HL-60/S4 treated with retinoic acid at 250 ng/mL for 4 days and 3 days (cell line): ENCODE measurements around the gene DST.

Source experiments
- in situ Hi-C: fragments of 300-500 bp; cut with MboI; formaldehyde crosslinking; loops from 2 replicates; pipeline ENCODE4 v1.7.0; 2022; ENCODE audit warnings: low sequenced_read_pairs

The DST gene

DNA sequence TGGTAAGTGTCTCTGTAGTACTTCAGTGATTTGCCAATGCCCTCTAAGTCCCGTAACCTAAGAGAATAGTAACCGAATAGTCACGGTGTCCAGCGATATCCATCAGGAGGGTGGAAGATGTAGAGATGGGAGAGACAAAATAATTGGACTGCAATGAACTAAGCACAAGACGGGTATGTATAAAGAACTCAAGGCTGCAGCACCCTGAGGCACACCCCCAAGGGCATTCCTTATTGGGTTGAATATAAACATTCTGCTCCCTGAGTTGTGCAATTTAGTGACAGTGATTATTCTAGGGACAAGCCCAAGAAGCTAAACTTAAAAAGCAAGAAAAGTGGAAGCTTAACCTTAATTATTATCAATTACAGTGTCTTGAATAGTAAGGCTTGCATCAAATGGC, 14.6 kb downstream of the DST start:
- in situ Hi-C loops: loop anchor here (25.0 kb wide), 1 partner anchor 234 kb away; no protein-coding TSS in a partner anchor

DNA sequence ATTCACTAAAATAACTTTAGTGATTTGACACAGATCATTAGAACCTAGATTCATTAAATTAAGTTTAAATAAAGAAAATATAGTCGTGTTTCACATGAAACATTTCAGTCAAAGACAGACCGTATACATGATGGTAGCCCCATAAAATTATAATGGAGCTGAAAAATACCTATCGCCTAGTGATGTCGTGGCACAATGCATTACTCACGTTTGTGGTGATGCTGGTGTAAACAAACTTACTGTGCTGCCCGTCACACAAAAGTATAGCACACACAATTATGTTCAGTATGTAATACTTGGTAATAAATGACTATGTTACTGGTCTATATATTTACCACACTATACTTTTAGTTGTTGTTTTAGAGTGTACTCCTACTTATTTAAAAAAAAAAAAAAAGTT, 17.3 kb downstream of the DST start:
- in situ Hi-C loops: loop anchor here (25.0 kb wide), 1 partner anchor 237 kb away; no protein-coding TSS in a partner anchor

DNA sequence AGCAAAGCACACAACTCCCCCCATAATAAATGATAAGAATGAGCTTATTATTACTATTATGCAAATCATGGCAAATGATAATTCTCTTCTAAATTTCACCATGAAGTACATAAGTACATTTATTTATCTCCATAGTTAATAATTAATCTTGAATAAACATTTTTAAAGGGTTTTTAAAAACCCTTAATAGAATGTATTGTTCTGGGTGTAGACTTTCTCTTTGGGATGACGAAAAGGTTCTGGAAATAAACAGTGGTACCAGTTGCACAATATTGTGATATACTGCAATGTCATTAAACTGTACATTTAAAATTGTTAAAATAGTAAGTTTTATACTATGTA, 18.0 kb downstream of the DST start:
- in situ Hi-C loops: loop anchor here (25.0 kb wide), 1 partner anchor 238 kb away; no protein-coding TSS in a partner anchor

DNA sequence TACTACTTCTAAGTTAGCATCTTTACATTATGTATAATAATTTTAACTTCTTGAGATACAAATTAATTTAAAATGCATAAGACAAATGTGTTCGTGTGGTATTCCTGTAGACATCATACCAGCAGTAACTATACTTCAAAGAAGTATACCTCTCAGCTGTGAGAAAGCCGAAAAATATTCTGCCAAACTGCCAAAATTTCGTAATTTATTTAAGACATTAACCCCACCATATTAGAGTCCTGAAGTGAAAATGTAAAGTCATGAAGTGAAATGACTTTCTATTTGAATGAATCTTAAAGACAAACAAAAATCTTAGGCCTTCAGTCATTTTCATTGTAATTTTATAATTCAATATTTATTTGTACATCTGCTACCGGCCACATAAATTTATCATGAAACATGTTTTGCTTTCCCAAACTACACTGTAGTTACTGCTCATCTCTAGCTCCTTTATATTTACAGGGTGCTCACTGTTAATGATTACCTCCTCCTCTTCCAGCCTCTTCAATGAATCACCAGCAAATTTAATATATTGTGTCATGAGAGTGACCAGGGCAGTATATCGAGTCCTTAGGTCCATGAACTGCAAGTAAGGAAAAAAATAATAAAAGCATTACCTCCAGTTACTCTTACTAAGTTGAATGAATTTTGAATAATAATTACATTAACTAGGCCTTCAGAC, 18.5 kb downstream of the DST start:
- in situ Hi-C loops: no loop called here

DNA sequence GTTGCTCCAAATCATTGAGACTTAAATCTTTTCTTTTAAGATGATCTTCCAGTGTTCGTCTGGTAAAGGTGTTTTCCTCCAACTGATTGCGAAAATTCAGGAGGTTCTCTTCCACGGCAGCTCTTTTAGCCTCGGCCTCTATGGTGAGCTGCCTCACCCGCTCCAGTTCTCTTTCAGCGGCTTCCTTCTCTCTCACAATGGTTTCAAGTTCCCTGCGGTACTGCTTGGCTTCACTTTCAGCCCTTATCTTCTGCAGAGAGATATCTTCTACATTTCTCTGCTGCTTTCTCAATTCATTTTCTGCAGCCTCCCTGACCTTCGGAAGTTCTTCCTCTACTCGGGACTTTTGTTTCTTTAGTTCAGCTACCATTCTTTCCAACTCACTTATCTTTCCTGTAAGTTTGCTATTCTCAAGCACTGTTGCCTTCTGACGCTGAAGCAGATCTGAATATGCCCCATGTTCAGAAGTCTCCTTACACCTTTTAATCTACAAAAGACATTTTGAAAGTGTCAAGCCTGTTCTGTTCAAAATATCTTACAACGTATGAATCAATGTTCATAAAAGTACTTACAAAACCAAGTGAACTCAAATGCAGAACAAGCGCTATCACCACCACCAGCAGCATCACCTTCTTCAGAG, 22.3 kb downstream of the DST start:
- in situ Hi-C loops: no loop called here

DNA sequence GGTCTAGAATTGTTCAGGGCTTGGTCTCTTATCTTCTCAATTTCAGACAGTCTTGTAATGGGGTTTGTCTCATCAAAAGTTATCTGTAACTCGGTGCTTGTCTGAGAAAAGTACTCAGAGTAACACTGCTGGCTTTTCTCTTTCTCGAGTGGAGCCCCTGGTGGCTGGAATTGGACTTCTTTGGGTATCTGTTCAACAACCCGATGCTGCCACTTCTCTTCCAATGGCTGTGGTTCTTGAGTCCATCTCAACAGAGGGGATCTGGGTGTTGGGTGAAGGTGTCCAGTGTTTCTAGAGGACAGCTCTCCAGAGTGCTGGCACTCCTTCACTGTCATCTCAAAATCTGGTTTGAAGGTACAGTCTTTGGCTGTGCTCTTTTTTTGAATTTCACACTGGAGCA, 24.6 kb downstream of the DST start:
- in situ Hi-C loops: no loop called here

DNA sequence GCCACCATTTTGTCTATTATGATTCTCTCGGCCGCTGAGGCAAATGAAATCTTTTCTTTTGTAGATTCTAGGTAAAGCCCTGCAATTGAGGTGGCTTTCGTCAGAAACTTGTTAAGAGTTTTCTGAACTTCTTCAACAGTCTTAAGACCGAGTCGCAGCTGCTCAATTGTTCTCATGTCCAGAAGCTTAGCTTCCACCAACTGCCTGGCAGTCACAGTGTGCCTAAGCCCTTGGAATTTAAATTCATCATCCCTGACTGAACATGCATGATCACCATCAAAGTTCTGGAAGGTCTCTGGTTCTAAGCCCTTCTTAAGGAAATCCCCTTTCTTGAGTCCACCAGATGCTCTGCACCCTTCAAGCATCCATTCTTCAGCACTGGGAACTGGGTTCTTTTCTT, 25.7 kb downstream of the DST start:
- in situ Hi-C loops: no loop called here

DNA sequence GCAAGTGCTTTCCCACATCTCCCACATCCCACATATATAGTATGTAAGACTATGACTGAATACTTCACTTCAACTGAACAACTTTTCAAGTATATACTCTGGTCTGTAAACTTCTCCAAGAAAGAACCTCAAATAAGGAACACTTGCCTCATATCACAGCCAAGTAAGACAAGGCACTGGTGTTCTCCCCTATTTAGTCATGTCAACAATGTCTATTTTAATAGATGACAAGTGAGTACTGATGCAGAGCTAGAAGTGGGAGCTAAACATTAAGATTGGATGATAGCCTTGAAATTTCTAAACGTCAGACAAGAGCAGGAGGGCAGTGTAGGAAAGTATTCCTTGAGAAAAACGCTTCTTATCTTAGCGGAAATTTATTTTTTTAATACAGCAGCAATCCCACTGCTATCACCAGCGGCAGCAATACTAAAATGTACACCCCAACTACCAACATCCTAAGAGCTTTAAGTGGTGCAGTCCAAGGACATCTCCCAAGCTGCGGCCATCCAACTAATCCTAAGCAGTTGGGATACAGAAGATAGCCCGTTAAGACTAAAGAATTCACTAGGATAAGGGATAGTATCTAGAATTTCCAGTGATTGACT, 29.3 kb downstream of the DST start:
- in situ Hi-C loops: no loop called here

DNA sequence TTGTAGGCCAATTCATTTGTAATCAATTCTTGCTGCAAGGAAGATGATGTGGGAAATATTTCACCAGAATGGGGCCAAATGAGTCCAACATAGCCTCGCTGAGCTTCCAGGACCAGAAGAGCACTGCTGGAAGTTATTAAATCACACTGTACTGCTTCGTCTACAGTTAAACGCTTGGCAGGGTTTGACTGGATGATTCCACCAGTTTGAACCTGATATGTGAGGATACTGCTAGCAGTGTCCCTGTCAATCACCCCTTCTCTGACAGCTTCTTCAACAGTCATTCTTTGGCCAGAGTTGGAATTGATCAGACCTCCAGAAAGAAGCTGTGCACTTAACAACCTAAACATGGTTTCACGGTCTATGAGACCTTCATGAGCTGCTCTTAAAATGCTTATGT, 34.4 kb downstream of the DST start:
- in situ Hi-C loops: no loop called here

DNA sequence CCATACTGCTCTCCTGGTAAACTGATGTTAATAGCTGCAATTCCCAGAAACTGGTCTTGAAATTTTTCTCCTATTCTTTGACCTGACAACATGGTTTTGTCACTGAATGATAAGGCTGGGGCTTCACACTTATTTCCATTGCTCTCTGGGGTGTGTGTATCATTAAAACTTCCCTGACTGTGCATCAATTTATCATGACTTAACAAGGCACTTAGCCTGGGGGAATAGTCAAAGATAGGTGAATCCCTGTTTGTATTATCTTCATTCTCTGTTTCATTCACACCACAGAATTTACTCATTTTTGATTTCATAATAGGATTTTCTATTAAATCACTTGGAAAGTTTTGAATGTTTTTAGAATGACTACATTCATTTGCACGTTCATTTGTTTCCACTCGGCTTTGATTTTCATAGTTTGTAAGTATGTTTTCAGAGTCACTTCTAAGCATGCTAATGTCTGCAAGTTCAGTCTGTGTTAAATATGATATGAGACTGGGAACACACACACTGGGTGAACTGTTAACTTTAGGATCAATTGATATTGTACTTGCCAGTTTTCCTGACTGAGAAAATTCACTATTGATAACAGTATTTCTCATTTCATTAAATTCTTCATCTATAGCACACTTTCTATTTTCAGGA, 35.5 kb downstream of the DST start:
- in situ Hi-C loops: no loop called here

DNA sequence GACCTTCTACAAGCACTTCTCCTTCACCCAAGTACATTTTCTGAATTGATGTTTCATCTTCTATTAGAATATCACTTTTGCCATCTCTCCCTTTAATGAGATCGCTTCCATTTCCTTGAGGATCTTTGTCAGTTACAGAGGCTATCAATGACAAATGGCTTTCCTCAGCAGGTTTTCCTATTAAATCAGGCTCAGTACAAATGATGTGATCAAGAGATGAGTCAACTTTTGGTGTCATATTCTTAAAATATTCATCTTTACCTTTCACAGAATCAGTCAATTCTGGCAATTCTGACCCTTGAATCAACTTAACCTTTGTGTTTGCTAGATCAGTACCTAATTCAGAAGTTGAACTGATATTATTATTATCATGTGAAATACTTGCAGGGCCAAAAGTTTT, 37.3 kb downstream of the DST start:
- in situ Hi-C loops: no loop called here

DNA sequence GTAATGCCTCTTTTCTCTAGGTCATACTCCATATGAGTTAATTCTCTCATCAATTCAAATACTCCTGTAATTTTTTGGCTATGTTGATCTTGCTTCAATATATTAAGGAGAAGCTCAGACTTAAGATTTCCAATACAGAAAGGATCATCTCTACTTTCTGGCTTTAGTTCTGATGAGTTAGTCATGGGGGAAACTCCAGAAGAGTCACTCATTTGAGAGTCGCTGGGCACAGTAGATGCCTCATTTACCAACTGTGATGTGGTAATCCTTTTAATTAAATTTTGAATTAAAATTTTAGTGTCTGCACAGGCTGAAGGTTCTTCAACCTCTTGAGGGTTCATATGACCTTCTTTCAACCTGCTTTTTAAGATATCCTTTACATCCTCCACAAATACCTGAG, 38.5 kb downstream of the DST start:
- in situ Hi-C loops: no loop called here

DNA sequence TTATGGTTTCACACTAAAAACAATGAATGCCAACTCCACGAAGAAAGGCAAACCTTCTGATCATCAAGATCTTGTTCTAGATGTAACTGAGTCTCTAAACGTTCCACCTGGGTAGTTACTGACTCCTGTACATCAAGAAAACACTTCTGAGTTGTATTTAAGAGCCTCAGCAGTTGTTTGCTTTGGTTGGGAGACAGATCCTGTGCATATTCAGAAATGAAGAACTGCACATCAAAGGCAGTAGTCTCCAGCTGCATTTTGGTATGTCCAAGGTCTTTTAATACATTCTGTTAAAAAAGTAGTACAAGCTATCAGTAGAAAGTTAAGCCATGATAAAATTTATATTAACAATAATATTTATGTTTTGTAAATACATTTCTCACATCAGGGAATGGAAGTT, 41.3 kb downstream of the DST start:
- in situ Hi-C loops: no loop called here

DNA sequence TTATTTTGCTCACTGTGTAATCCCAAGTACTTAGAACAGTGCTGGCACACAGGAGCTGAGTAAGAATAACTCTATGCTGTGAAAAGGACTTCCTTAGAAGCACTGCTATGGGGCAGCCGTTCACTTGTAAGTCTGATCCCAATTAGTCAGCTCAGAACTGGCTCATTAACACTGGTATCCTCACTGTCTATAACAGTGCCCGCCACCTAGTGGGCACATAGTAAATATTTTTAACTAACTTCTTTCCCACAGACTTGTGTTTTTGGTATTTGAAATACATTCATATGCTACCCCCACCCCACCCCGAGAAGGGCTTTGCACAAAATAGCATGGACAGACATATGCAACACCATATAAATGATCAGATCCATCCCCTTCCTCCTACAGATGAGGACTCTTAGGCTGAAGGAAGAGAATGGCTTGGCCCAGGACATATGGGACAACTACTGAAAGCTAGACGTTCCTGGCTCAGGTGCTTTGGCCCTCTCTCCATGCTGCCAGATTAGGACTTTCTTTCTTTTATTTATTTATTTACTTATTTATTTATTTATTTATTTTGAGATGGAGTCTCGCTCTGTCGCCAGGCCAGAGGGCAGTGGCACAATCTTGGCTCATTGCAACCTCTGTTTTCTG, 47.1 kb downstream of the DST start:
- in situ Hi-C loops: loop anchor here (25.0 kb wide), 1 partner anchor 233 kb away; no protein-coding TSS in a partner anchor

DNA sequence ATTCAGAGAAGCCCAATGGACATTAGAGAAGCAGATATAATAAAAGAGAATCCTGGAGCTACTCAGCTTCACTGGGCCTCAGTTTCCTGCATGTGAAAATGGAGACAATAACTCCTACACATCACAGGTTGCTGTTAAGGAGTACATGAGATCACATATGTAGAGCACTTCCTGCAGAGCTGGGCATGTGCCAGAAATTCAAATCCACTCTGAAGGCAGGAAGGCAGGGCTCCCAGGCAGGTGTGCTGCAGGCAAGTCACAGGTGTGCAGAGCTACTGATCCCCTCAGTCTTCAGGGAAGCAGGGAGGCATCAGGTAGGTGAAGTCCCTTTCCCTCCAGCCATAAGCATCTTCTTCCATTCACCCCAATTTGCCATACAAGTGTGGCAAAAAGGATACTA, 48.0 kb downstream of the DST start:
- in situ Hi-C loops: loop anchor here (25.0 kb wide), 1 partner anchor 232 kb away; no protein-coding TSS in a partner anchor

DNA sequence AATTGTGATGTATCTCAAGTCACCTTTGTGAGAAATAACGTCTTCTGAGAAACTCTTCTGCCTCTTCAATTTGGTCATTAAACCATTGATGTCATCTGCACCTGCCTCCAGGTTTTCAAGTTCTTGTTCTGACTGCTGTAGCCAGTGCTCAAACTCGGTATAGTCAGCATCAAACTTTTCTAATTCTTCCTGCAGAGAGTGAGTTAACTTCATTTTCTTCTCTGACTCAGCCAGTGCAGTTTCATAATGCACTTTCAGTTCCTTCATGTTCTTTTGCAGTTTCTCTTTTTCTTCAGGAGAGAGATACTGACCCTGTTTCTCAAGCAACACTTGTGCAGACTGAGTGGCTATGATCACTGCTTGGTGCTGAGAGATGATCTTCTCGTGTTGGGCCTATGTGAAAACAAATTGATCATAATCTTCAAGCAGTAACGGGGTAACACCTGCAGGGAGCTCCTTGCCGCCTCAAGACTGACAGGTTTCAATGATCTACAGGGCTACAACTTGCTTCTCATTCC, 48.8 kb downstream of the DST start:
- in situ Hi-C loops: loop anchor here (25.0 kb wide), 1 partner anchor 232 kb away; no protein-coding TSS in a partner anchor

DNA sequence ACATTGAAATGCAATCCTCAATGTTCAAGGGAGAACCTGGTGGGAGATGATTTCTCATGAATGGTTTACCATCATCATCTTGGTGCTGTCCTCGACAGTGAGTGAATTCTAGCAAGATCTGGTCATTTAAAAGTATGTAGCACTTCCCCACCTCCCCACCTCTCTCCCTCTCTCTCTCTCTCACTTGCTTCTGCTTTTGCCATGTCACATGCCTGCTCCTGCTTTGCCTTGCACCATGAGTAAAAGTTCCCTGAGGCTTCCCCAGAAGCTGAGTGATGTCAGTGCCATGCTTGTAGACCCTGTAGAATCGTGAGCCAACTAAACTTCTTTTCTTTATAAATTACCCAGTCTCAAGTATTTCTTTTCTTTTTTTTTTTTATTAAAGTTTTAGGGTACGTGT, 60.5 kb downstream of the DST start:
- in situ Hi-C loops: loop anchor here (25.0 kb wide), 1 partner anchor 220 kb away; no protein-coding TSS in a partner anchor

DNA sequence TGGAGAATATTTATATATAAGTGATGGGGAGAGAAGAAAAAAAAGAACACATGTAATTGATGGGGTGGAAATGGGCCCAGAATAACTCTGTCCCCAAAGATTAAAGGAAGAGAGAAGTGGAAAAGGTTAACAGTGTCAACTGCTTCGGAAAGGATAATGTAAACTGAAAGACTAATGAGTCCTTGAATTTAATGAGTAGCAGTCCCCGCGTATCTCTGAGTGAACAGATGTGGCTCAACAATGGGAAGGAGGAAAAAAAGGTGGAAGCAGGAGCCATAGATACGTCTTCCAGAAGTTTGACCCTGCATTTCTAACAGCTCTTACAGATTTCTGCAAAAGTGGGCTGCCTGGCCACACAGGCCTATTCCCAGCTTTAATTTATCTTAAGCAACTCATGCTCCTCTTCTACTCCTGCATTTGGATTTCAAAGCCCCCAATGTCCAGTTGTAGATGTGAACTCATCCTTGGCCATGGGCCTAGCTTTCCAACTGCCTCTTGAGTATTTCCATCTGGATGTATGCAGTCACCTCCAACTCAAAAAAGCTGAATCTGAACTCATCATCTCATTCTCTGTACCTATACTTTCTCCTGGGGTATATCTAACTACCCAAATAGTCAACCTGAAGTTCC, 61.3 kb downstream of the DST start:
- in situ Hi-C loops: loop anchor here (25.0 kb wide), 1 partner anchor 219 kb away; no protein-coding TSS in a partner anchor

DNA sequence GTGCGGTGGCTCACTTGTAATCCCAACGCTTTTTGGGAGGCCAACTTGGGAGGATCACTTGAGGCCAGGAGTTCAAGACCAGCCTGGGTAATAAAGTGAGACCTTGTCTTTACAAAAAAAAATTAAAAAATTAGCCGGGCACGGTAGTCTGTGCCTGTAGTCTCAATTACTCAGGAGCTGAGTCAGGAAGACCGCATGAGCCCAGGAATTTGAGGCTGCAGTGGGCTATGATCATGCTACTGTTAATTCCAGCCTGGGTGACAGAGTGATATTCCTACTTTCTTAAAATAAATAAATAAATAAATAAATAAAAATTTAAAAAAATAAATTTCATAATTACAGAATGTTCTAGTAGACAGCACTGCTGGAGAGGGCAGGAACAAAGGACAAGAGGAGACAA, 62.4 kb downstream of the DST start:
- in situ Hi-C loops: loop anchor here (25.0 kb wide), 1 partner anchor 218 kb away; no protein-coding TSS in a partner anchor

DNA sequence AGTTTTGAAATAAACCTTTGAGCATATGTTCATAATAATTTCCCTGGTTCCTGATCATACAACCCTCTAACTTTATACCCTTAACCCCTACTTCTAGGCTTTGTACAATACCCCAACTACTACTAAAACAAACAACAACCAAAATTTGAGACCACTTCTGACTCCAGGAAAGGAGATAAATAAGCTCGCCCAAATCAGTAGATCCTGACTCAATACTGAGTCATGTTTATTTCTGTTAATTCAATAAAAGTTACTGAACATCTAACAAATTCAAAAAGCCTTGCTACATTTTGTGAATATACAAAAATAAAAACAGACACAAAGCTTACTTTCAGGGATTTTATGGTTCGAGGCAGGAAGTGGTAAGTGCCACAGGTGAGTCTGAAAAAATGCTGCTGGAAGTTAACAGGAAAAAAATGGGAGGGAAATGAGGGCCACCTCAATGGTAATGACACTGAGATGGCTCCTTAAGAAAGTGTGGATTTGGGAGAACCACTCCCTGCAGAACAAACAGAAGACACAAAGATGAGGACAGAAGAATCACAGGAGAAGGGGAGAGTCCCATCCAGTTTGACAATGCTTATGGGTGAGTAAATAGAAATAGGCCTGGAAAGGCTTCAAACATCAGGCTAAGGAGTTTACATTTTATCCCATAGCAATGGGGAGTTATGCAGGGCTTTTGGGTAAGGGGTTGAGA, 63.4 kb downstream of the DST start:
- in situ Hi-C loops: loop anchor here (25.0 kb wide), 1 partner anchor 217 kb away; no protein-coding TSS in a partner anchor
